ENCODE data around the gene EGLN2.

GRCh38 chr19:40831502-40832430 is 32.8 kb downstream of the EGLN2 start:
- TF ChIP-seq POLR2AphosphoS5 (IDR thresholded peaks at IDR 0.05; ENCODE audit: low read depth, low read length) (no peak), POLR2A (IDR thresholded peaks at IDR 0.05; ENCODE audit: low read depth, low read length) (no peak), PAX5 (IDR thresholded peaks at IDR 0.05; ENCODE audit: insufficient read depth, low read length, severe bottlenecking) (no peak), POU2F2 (IDR thresholded peaks at IDR 0.05; ENCODE audit: low read depth, low read length) (no peak), SPI1 (IDR thresholded peaks at IDR 0.05; ENCODE audit: low read depth, low read length) (no peak)

All from GM12891 (cell line).